MM.1S (cell line): ENCODE results near the gene SERPINA3.

ENCODE experiments used
- DNase-seq: peaks from one replicate; pipeline ENCODE4 v3.0.0-alpha.2; 2015
- H2AFZ ChIP-seq: fragments of 300-600 bp; sonication (generic); 2 replicates; pipeline ENCODE4 v1.6.0; 2016; ENCODE audit warnings: antibody characterized with exemption, low read length
- H3F3A ChIP-seq: fragments of 300-600 bp; sonication (generic); 2 replicates; pipeline ENCODE4 v1.6.1; 2016; ENCODE audit warnings: mild to moderate bottlenecking, antibody characterized with exemption, low read length, moderate library complexity, mixed read lengths; ENCODE audit not compliant: insufficient read depth
- H3K27ac ChIP-seq: fragments of 300-600 bp; sonication (generic); 2 replicates; pipeline ENCODE4 v1.5.1; 2016; ENCODE audit warnings: mild to moderate bottlenecking, low read length
- H3K27me3 ChIP-seq: fragments of 300-600 bp; sonication (generic); replicated peaks from 2 replicates; pipeline ENCODE4 v1.6.0; 2016; ENCODE audit warnings: low read length; ENCODE audit not compliant: insufficient read depth
- H3K36me3 ChIP-seq: fragments of 300-600 bp; sonication (generic); replicated peaks from 2 replicates; pipeline ENCODE4 v1.6.1; 2016; ENCODE audit warnings: mild to moderate bottlenecking, low read length, mixed read lengths; ENCODE audit not compliant: insufficient read depth
- H3K4me1 ChIP-seq: fragments of 300-600 bp; sonication (generic); 2 replicates; pipeline ENCODE4 v1.6.1; 2016; ENCODE audit warnings: low read length, mixed read lengths
- H3K4me2 ChIP-seq: fragments of 300-600 bp; sonication (generic); 2 replicates; pipeline ENCODE4 v1.6.0; 2016; ENCODE audit warnings: low read depth, low read length
- H3K4me3 ChIP-seq: fragments of 300-600 bp; sonication (generic); 2 replicates; pipeline ENCODE4 v1.5.1; 2016; ENCODE audit warnings: low read length, mixed read lengths
- H3K79me2 ChIP-seq: fragments of 300-600 bp; sonication (generic); 2 replicates; pipeline ENCODE4 v1.6.1; 2016; ENCODE audit warnings: mixed run types, low read length, mixed read lengths
- H3K9ac ChIP-seq: fragments of 300-600 bp; sonication (generic); 2 replicates; pipeline ENCODE4 v1.6.1; 2016; ENCODE audit warnings: low read length, mixed read lengths
- H3K9me2 ChIP-seq: fragments of 300-600 bp; sonication (generic); replicated peaks from 2 replicates; pipeline ENCODE4 v1.6.1; 2016; ENCODE audit warnings: mild to moderate bottlenecking, low read length, mixed read lengths; ENCODE audit not compliant: insufficient read depth
- H3K9me3 ChIP-seq: fragments of 300-600 bp; sonication (generic); replicated peaks from 2 replicates; pipeline ENCODE4 v1.6.1; 2016; ENCODE audit warnings: mild to moderate bottlenecking, low read length, mixed read lengths; ENCODE audit not compliant: insufficient read depth
- H4K20me1 ChIP-seq: fragments of 300-600 bp; sonication (generic); 2 replicates; pipeline ENCODE4 v1.6.1; 2016; ENCODE audit warnings: mild to moderate bottlenecking, low read length, moderate library complexity, mixed read lengths; ENCODE audit not compliant: insufficient read depth
- EZH2 ChIP-seq: fragments of 300-600 bp; sonication (generic); optimal IDR thresholded peaks from 2 replicates; pipeline ENCODE3; 2017; ENCODE audit warnings: low read depth, mild to moderate bottlenecking, antibody characterized with exemption, low read length, mixed read lengths
- EZH2phosphoT487 ChIP-seq: fragments of 300-600 bp; sonication (generic); IDR thresholded peaks from 2 replicates; pipeline ENCODE4 v1.6.1; 2018; ENCODE audit warnings: antibody characterized with exemption, low read length
- TF ChIP-seq, protein P1 (sequence below): fragments of 300-600 bp; sonication (generic); IDR thresholded peaks from 2 replicates; pipeline ENCODE4 v1.5.1; 2016; ENCODE audit warnings: antibody characterized with exemption, low read length, mixed read lengths

The SERPINA3 gene

DNA sequence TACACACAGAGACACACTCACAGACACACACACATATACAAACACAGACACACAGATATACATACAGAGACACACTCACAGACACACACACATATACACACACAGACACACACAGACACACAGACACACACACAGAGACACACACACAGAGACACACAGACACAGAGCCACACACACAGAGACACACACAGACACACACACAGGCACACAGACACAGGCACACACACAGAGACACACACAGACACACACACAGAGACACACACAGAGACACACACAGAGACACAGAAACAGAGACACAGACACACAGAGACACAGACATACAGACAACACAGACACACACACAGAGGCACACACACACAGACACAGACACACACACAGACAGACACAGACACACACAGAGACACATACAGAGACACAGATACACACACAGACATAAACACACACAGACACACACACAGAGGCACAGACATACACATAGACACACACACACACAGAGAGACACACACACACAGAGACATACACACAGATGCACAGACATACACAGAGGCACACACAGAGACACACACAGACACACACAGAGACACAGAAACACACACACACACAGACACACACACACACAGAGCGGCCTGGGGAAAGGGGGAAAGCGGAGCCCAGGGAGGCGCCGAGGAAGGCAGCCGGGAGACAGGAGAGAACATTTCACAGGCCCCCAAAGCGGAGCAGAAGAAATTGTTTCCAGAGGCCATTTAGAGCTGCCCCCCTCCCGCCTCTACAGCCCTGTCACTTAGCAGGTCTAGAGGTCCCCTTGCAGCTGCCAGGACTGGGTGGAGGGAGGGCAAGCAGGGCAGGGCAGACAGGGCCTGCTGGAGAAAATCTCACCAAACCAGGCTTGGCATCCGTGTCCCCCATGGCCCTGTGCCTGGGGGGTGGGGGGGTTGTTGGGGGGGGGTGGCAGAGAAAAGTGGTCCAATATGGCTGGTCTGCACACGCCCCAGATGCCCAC lies 38.9 kb downstream of the SERPINA3 start:
- no peak overlapping the region for H3K27ac ChIP-seq
- H3K4me1 ChIP-seq, result no peaks in the 10 kb centered on the region
- DNase-seq, result no peak
- H4K20me1 ChIP-seq, result no peaks in the 10 kb centered on the region
- no peaks in the 10 kb centered on the region for H3K9me2 ChIP-seq
- H3K9me3 ChIP-seq, result no peaks in the 10 kb centered on the region
- no peak overlapping the region for H2AFZ ChIP-seq
- no peak overlapping the region for H3K4me3 ChIP-seq
- no peaks in the 10 kb centered on the region for H3K27me3 ChIP-seq
- H3K4me2 ChIP-seq, result no peak overlapping the region
- H3K9ac ChIP-seq, result no peak overlapping the region
- TF ChIP-seq EZH2phosphoT487 (no peak), EZH2 (no peak)
- TF ChIP-seq, protein P1, sequence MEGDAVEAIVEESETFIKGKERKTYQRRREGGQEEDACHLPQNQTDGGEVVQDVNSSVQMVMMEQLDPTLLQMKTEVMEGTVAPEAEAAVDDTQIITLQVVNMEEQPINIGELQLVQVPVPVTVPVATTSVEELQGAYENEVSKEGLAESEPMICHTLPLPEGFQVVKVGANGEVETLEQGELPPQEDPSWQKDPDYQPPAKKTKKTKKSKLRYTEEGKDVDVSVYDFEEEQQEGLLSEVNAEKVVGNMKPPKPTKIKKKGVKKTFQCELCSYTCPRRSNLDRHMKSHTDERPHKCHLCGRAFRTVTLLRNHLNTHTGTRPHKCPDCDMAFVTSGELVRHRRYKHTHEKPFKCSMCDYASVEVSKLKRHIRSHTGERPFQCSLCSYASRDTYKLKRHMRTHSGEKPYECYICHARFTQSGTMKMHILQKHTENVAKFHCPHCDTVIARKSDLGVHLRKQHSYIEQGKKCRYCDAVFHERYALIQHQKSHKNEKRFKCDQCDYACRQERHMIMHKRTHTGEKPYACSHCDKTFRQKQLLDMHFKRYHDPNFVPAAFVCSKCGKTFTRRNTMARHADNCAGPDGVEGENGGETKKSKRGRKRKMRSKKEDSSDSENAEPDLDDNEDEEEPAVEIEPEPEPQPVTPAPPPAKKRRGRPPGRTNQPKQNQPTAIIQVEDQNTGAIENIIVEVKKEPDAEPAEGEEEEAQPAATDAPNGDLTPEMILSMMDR, result no peak
- H3F3A ChIP-seq, result no peaks in the 10 kb centered on the region
- no peaks in the 10 kb centered on the region for H3K79me2 ChIP-seq
- H3K36me3 ChIP-seq, result no peaks in the 10 kb centered on the region

DNA sequence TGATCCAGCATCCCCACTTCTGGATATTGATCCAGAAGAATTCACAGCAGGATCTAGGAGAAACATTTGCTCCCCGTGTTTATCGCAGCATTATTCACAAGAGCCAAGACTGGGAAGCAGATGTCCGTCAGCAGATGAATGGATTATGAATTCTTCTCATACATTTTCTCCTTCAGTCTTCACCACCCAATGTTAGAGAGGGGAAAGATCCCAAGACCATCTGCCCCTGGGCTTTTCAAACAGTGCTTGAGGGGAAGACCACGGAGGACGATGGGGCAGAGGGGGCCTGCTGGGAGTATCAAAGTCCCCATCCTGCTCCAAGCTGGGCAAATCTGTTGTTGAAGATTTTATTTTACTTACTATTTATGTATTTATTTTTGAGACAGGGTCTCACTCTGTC lies 41.1 kb downstream of the SERPINA3 start:
- no peaks in the 10 kb centered on the region for H3K9me2 ChIP-seq
- DNase-seq, result no peak
- no peak overlapping the region for H3K4me3 ChIP-seq
- H3K9me3 ChIP-seq, result no peaks in the 10 kb centered on the region
- H2AFZ ChIP-seq, result no peak overlapping the region
- no peak overlapping the region for H3K27ac ChIP-seq
- no peaks in the 10 kb centered on the region for H3K4me1 ChIP-seq
- H3K9ac ChIP-seq, result no peak overlapping the region
- no peaks in the 10 kb centered on the region for H3F3A ChIP-seq
- H3K27me3 ChIP-seq, result no peaks in the 10 kb centered on the region
- no peak overlapping the region for H3K4me2 ChIP-seq
- H3K36me3 ChIP-seq, result no peaks in the 10 kb centered on the region
- TF ChIP-seq, protein P1, result no peak
- TF ChIP-seq EZH2 (no peak), EZH2phosphoT487 (no peak)
- no peaks in the 10 kb centered on the region for H3K79me2 ChIP-seq
- H4K20me1 ChIP-seq, result no peaks in the 10 kb centered on the region

DNA sequence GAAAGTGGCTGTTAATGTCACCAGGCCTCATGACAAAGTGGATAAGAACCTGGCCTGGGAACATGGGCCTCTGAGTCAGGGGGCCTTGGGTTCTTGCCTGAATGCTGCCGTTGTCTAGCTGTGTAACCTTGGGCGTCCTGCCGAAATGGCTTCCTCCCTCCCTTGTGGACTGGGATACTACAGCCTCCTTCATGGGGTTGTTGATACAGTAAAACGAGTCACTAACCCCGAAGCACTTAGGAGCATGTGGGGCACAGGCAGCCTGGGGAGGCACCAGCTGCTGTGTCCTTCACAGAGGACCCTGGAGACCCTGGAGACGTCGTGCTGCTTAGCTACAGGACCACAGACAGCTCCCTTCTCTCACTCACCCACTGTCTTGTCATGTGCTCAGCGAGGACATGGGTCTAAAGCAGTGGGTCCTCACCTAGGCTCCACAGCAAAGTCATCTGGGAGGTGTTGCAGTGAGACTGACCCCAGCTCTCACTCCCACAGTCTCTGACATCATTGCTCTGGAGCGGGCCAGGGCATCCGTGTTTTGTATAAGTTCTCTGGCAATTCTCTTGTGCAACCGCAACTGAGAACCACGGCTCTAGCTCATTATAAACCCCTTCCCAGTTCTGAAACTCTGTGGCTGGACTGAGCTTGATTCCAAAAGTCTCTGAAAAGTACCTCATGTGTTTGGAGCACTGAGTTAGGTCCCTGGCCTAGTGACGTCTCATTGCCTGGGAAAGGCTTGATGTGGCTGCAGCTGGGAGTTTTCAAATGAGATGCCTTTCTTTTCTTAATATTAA lies 42.1 kb downstream of the SERPINA3 start:
- TF ChIP-seq, protein P1, result no peak
- Histone ChIP-seq H3K4me3 (no peak overlapping the region), H3K9me3 (no peaks in the 10 kb centered on the region), H3K4me2 (no peak overlapping the region), H3K27ac (no peak overlapping the region), H4K20me1 (no peaks in the 10 kb centered on the region), H3K4me1 (no peaks in the 10 kb centered on the region), H2AFZ (no peak overlapping the region), H3K36me3 (no peaks in the 10 kb centered on the region), H3K27me3 (no peaks in the 10 kb centered on the region), H3F3A (no peaks in the 10 kb centered on the region), H3K9ac (no peak overlapping the region), H3K79me2 (no peaks in the 10 kb centered on the region), H3K9me2 (no peaks in the 10 kb centered on the region)
- no peak for DNase-seq
